A673 (cell line): ENCODE measurements around the gene RAB3D. TPM values are rescaled to one million over a fixed set of nuclear protein-coding genes. Genes with fewer than 3 reads are reported as not detected.

Source experiments
- BruUV-seq: library from RNA; stranded (reverse); fragments of 400-500 nt; replicated peaks from 2 replicates; lab custom pipeline; 2021; lab: Mats Ljungman, UMichigan
- CTCF ChIA-PET: fragments of 300-600 bp; sonication (Branson Sonifier 250); formaldehyde crosslinking; loops from one replicate; lab custom pipeline; 2022; ENCODE audit warnings: antibody characterized with exemption; lab: Charles Lee
- POLR2A ChIA-PET: fragments of 300-600 bp; sonication (Branson Sonifier 250); formaldehyde crosslinking; loops from one replicate; lab custom pipeline; 2022; ENCODE audit warnings: antibody characterized with exemption; ENCODE audit not compliant: low non-redundant PET; lab: Charles Lee
- DNase-seq: peaks from one replicate; pipeline ENCODE4 v3.0.0-alpha.2; 2015; ENCODE audit warnings: low spot score
- H3K27ac ChIP-seq: fragments of 200-600 bp; sonication (generic); 2 replicates; pipeline ENCODE4 v1.5.1; 2016; ENCODE audit warnings: mixed run types, low read depth, mild to moderate bottlenecking, mixed read lengths, antibody characterized with exemption, low read length; ENCODE audit not compliant: poor library complexity, severe bottlenecking
- H3K27me3 ChIP-seq: fragments of 200-600 bp; sonication (generic); replicated peaks from 2 replicates; pipeline ENCODE4 v1.6.1; 2017; ENCODE audit warnings: mixed run types, low read depth, mild to moderate bottlenecking, mixed read lengths, antibody characterized with exemption, low read length; ENCODE audit not compliant: insufficient read depth, poor library complexity
- H3K36me3 ChIP-seq: fragments of 200-600 bp; sonication (generic); 2 replicates; pipeline ENCODE4 v1.6.1; 2016; ENCODE audit warnings: mixed run types, mild to moderate bottlenecking, mixed read lengths, antibody characterized with exemption, low read length; ENCODE audit not compliant: insufficient read depth, poor library complexity, severe bottlenecking
- H3K4me1 ChIP-seq: fragments of 200-600 bp; sonication (generic); 2 replicates; pipeline ENCODE4 v1.6.1; 2017; ENCODE audit warnings: mixed run types, mild to moderate bottlenecking, mixed read lengths, antibody characterized with exemption, low read length; ENCODE audit not compliant: insufficient read depth, poor library complexity, severe bottlenecking
- H3K4me3 ChIP-seq: fragments of 200-600 bp; sonication (generic); 2 replicates; pipeline ENCODE4 v1.5.1; 2016; ENCODE audit warnings: low read depth, mixed run types, mild to moderate bottlenecking, mixed read lengths, low read length; ENCODE audit not compliant: poor library complexity, severe bottlenecking
- H3K9me3 ChIP-seq: fragments of 200-600 bp; sonication (generic); 2 replicates; pipeline ENCODE4 v1.6.1; 2016; ENCODE audit warnings: mixed run types, low read depth, mild to moderate bottlenecking, mixed read lengths, antibody characterized with exemption, low read length; ENCODE audit not compliant: poor library complexity, severe bottlenecking
- CTCF ChIP-seq: fragments of 300-800, 200-600 bp; sonication (generic); conservative IDR thresholded peaks from 2 replicates; pipeline ENCODE4 v1.5.1; 2017; ENCODE audit warnings: low read depth, mild to moderate bottlenecking, antibody characterized with exemption, low read length, moderate library complexity, mixed read lengths
- EZH2 ChIP-seq: fragments of 200-600 bp; sonication (generic); IDR thresholded peaks from 2 replicates; pipeline ENCODE4 v1.6.1; 2017; ENCODE audit warnings: borderline replicate concordance, low read depth, mild to moderate bottlenecking, mixed read lengths, antibody characterized with exemption, low read length; ENCODE audit not compliant: poor library complexity, severe bottlenecking
- intact Hi-C: fragments of 100-400 bp; cut with micrococcal nuclease; formaldehyde crosslinking; loops from one replicate; pipeline ENCODE4 v1.10.0; 2022; ENCODE audit not compliant: unreplicated experiment
- total RNA-seq: library from RNA; stranded (reverse); gene quantifications from 2 replicates; pipeline ENCODE4 v1.2.3, GENCODE V29; 2021

Gene RAB3D
- total RNA-seq, 1 experiment from 2014 or later: 25.4 TPM

GRCh38 chr19:11373166-11373884 is 33.9 kb upstream of the RAB3D start:
- BruUV-seq: no TSS peak
- no peaks in the 10 kb centered on the region for H3K36me3 ChIP-seq
- peaks cover 19% of the 10 kb centered on the region for H3K4me1 ChIP-seq
- no peaks in the 10 kb centered on the region for H3K27me3 ChIP-seq
- peak; percentile 61 for DNase-seq
- ChIA-PET POLR2A (no interaction called here), CTCF (no interaction called here)
- no peaks in the 10 kb centered on the region for H3K9me3 ChIP-seq
- H3K4me3 ChIP-seq: peak overlapping the region; percentile 61
- intact Hi-C loops: no loop called here
- TF ChIP-seq EZH2 (no peak), CTCF (no peak)
- no peak overlapping the region for H3K27ac ChIP-seq

DNA sequence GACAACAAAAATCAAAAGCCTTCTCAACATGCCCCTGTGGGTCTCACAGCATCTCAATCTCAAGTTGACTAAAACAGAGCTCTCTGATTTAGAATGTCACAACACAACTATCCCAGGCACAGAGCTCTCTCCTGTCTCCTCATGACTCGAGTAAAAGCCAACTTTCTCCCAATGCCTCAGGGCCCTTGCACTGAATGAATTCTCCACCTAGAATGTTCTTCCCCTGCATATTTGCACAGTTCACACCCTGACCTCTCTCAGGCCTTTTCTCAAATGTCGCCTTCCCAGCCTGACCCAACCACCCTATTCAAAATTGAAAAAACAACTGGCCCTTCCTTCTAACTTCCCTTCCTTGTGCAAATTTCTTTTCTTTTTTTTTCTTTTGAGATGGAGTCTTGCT is 31.3 kb upstream of the RAB3D start:
- Histone ChIP-seq H3K4me3 (no peak overlapping the region), H3K9me3 (no peaks in the 10 kb centered on the region), H3K4me1 (peaks cover 11% of the 10 kb centered on the region), H3K27me3 (no peaks in the 10 kb centered on the region), H3K27ac (no peak overlapping the region), H3K36me3 (no peaks in the 10 kb centered on the region)
- ChIA-PET POLR2A (no interaction called here), CTCF (interaction anchor here (0.6 kb wide), 1 partner anchor 35 kb away, joined by 8 read pairs; no protein-coding TSS in a partner anchor)
- no TSS peak for BruUV-seq
- no peak for DNase-seq
- intact Hi-C loops: no loop called here
- TF ChIP-seq CTCF (no peak), EZH2 (no peak)

GRCh38 chr19:11367528-11367927 is 28.1 kb upstream of the RAB3D start:
- POLR2A ChIA-PET: no interaction called here
- Histone ChIP-seq H3K27ac (no peak overlapping the region), H3K36me3 (no peaks in the 10 kb centered on the region), H3K4me3 (no peak overlapping the region), H3K9me3 (no peaks in the 10 kb centered on the region), H3K4me1 (no peaks in the 10 kb centered on the region), H3K27me3 (no peaks in the 10 kb centered on the region)
- CTCF ChIA-PET: no interaction called here
- no peak for DNase-seq
- TF ChIP-seq EZH2: no peak
- no peak for TF ChIP-seq CTCF
- no TSS peak for BruUV-seq
- intact Hi-C loops: no loop called here
